Measurements from ENCODE around the gene ZIM2. TPM values are rescaled to one million over a fixed set of nuclear protein-coding genes. Genes with fewer than 3 reads are reported as not detected.
"Not testable (repeated sequence)": the region's sequence is repeated elsewhere in the genome, so short reads cannot be mapped to it uniquely, and the experiment has no call there.

Gene ZIM2
- total and polyA plus RNA-seq, 9 of the 15 experiments (the other 6 are each of a cell fraction or from before 2014, with no cell fraction given) = not detected

DNA sequence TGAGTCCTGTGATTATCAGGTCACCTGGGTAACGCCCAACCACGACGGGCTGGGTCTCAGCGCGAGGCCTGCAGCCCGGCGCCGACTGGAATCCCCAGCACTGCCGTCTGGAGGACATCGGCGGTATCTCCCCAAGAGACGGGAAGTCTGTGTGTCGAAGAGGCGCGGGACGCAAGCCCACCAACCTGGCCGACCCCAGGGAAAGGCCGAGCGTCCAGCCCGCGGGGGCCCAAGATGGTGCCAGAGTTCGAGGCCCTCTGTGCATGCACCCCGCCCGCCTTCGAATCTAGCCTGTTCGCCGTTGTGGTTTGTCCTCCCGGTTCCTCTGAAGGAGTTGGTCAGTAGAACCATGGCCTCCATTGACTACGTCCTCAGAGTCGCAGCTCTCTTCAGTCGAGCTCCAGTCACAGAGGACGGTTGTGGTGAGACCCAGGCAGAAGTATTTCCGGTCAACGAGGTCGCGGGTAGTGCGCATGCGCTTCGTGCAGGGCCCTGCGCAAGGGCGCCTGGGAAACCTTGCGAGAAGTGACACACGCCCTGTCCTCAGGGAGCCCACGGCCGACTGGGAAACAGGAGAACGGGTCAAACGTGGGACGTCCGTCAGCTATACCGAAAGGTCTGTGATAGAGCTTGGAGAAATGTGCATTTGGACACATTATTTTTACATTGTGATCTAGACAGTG lies 24.1 kb upstream of the ZIM2 start:
- Histone ChIP-seq H3K4me3 (no peak overlapping the region), H3K36me3 (ENCODE audit: control insufficient read depth, insufficient read depth, low read length) (no peaks in the 10 kb centered on the region), H3K9me1 (ENCODE audit: control insufficient read depth, insufficient read depth, low read length) (no peaks in the 10 kb centered on the region), H3K79me2 (ENCODE audit: control insufficient read depth, insufficient read depth, low read length) (no peaks in the 10 kb centered on the region), H3K4me2 (ENCODE audit: insufficient read depth, low read length) (no peak overlapping the region), H3K4me1 (replicated peaks in 1 of 2; ENCODE audit: control insufficient read depth in 2 of 2, insufficient read depth in 2 of 2, low read length in 2 of 2) (no peaks in the 10 kb centered on the region), H3K9me3 (replicated peaks; ENCODE audit: control insufficient read depth, insufficient read depth, low read depth, low read length) (0 out of 2 replicates have a peak, but pooled peaks cover 2% of the 10 kb centered on the region), H4K20me1 (replicated peaks; ENCODE audit: control insufficient read depth, insufficient read depth, low read length) (no peaks in the 10 kb centered on the region), H3K27me3 (ENCODE audit: control insufficient read depth in 2 of 2, insufficient read depth in 2 of 2, low read length in 2 of 2) (no peaks in the 10 kb centered on the region), H2AFZ (ENCODE audit: low read depth, low read length) (no peak overlapping the region), H3K9ac (ENCODE audit: insufficient read depth in 1 of 2, low read depth in 2 of 2, low read length in 2 of 2) (no peak overlapping the region), H3K27ac (ENCODE audit: extremely low read depth, low read depth, low read length) (no peak overlapping the region)
- no peak for DNase-seq (ENCODE audit: extremely low read depth in 1 of 4, low spot score in 3 of 4)
- BruUV-seq (replicated peaks) = no TSS peak
- intact Hi-C loops (cut with micrococcal nuclease) = no loop called here
- ChIA-PET POLR2A (interaction anchor here (0.6 kb wide), 1 partner anchor 9 kb away, joined by 3 read pairs; no protein-coding TSS in a partner anchor), CTCF (ENCODE audit: low intra/inter-chr PET ratio) (no interaction called here)
- WGBS (ENCODE audit: insufficient coverage, low coverage, missing lambda C conversion rate) = 12% methylated on average over 45 of the region's 50 CpGs
- in situ Hi-C loops (cut with MboI) = no loop called here
- ATAC-seq = no peak
- FAIRE-seq = no peak
- TF ChIP-seq, protein P1, sequence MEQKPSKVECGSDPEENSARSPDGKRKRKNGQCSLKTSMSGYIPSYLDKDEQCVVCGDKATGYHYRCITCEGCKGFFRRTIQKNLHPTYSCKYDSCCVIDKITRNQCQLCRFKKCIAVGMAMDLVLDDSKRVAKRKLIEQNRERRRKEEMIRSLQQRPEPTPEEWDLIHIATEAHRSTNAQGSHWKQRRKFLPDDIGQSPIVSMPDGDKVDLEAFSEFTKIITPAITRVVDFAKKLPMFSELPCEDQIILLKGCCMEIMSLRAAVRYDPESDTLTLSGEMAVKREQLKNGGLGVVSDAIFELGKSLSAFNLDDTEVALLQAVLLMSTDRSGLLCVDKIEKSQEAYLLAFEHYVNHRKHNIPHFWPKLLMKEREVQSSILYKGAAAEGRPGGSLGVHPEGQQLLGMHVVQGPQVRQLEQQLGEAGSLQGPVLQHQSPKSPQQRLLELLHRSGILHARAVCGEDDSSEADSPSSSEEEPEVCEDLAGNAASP (IDR thresholded peaks at IDR 0.05) = no peak
- peak; percentile 44 to 50; a peak in 1 of 4 replicates for TF ChIP-seq NRF1 (conservative IDR thresholded peaks at IDR 0.05 in 1 of 2, IDR thresholded peaks at IDR 0.05 in 1 of 2)

DNA sequence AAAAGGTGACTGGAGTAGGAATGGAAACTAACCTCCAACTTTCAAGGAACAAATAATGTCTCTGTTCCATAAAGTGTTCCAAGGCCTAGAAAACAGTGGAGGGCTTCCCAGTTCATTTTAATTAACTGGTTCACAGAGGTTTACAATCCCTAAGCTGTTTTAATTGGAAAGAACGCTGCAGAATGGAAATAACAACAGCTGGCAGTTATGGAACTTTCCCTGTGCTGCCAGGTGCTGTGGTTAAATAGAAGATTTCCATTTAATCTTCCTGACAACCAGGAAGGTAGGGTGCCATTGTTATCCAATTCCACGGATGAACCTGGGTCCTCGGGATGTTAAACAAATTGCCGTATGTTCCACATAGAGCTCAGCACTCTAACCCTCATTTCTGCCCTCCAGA lies 22.2 kb upstream of the ZIM2 start:
- no peak overlapping the region for H3K9ac ChIP-seq (ENCODE audit: insufficient read depth in 1 of 2, low read depth in 2 of 2, low read length in 2 of 2)
- ChIA-PET CTCF (ENCODE audit: low intra/inter-chr PET ratio) (no interaction called here), POLR2A (interaction anchor here (0.6 kb wide), 1 partner anchor 18 kb away, joined by 3 read pairs; no protein-coding TSS in a partner anchor)
- no peaks in the 10 kb centered on the region for H3K36me3 ChIP-seq (ENCODE audit: control insufficient read depth, insufficient read depth, low read length)
- no peak overlapping the region for H3K27ac ChIP-seq (ENCODE audit: extremely low read depth, low read depth, low read length)
- DNase-seq (ENCODE audit: extremely low read depth in 1 of 4, low spot score in 3 of 4) (no peak), FAIRE-seq (no peak), ATAC-seq (no peak)
- in situ Hi-C loops (cut with MboI) = no loop called here
- intact Hi-C loops (cut with micrococcal nuclease) = no loop called here
- no TSS peak for BruUV-seq (replicated peaks)
- no peak overlapping the region for H3K4me2 ChIP-seq (ENCODE audit: insufficient read depth, low read length)
- WGBS (ENCODE audit: insufficient coverage, low coverage, missing lambda C conversion rate) = 4% methylated on average over 4 of the region's 4 CpGs
- no peak overlapping the region for H2AFZ ChIP-seq (ENCODE audit: low read depth, low read length)
- no peaks in the 10 kb centered on the region for H3K27me3 ChIP-seq (ENCODE audit: control insufficient read depth in 2 of 2, insufficient read depth in 2 of 2, low read length in 2 of 2)
- no peak for TF ChIP-seq NUFIP1 (IDR thresholded peaks at IDR 0.05; ENCODE audit: partially characterized antibody)
- TF ChIP-seq ZEB2 (IDR thresholded peaks at IDR 0.05) = no peak
- TF ChIP-seq POLR2AphosphoS2 (IDR thresholded peaks at IDR 0.05; ENCODE audit: low read length) = no peak
- no peak for TF ChIP-seq ZNF696 (CRISPR knock-in tag; conservative IDR thresholded peaks at IDR 0.05)
- no peak for TF ChIP-seq MECOM (CRISPR knock-in tag; IDR thresholded peaks at IDR 0.05)
- no peaks in the 10 kb centered on the region for H3K9me1 ChIP-seq (ENCODE audit: control insufficient read depth, insufficient read depth, low read length)
- no peak overlapping the region for H3K4me3 ChIP-seq
- H3K4me1 ChIP-seq (replicated peaks in 1 of 2; ENCODE audit: control insufficient read depth in 2 of 2, insufficient read depth in 2 of 2, low read length in 2 of 2) = no peaks in the 10 kb centered on the region
- H3K79me2 ChIP-seq (ENCODE audit: control insufficient read depth, insufficient read depth, low read length) = no peaks in the 10 kb centered on the region
- 0 out of 2 replicates have a peak, but pooled peaks cover 2% of the 10 kb centered on the region for H3K9me3 ChIP-seq (replicated peaks; ENCODE audit: control insufficient read depth, insufficient read depth, low read depth, low read length)
- H4K20me1 ChIP-seq (replicated peaks; ENCODE audit: control insufficient read depth, insufficient read depth, low read length) = no peaks in the 10 kb centered on the region

DNA sequence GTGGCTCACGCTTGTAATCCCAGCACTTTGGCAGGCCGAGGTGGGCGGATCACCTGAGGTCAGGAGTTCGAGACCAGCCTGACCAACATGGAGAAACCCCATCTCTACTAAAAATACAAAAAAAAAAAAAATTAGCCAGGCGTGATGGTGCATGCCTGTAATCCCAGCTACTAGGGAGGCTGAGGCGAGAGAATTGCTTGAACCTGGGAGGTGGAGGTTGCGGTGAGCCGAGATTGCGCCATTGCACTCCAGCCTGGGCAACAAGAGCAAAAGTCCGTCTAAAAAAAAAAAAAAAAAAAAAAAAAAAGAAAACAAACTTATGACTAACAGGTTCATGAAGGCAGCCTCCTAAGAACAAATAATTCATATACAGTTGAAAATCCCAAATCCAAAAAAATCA lies 19.9 kb upstream of the ZIM2 start:
- H3K4me1 ChIP-seq (replicated peaks in 1 of 2; ENCODE audit: control insufficient read depth in 2 of 2, insufficient read depth in 2 of 2, low read length in 2 of 2); FAIRE-seq; H3K27me3 ChIP-seq (ENCODE audit: control insufficient read depth in 2 of 2, insufficient read depth in 2 of 2, low read length in 2 of 2); H3K4me3 ChIP-seq; H3K9me3 ChIP-seq (replicated peaks; ENCODE audit: control insufficient read depth, insufficient read depth, low read depth, low read length); intact Hi-C loops (cut with micrococcal nuclease); H2AFZ ChIP-seq (ENCODE audit: low read depth, low read length); H3K79me2 ChIP-seq (ENCODE audit: control insufficient read depth, insufficient read depth, low read length); H3K27ac ChIP-seq (ENCODE audit: extremely low read depth, low read depth, low read length); H3K9me1 ChIP-seq (ENCODE audit: control insufficient read depth, insufficient read depth, low read length); H4K20me1 ChIP-seq (replicated peaks; ENCODE audit: control insufficient read depth, insufficient read depth, low read length); H3K36me3 ChIP-seq (ENCODE audit: control insufficient read depth, insufficient read depth, low read length); ATAC-seq; in situ Hi-C loops (cut with MboI); BruUV-seq (replicated peaks); POLR2A ChIA-PET; H3K9ac ChIP-seq (ENCODE audit: insufficient read depth in 1 of 2, low read depth in 2 of 2, low read length in 2 of 2); CTCF ChIA-PET (ENCODE audit: low intra/inter-chr PET ratio); DNase-seq (ENCODE audit: extremely low read depth in 1 of 4, low spot score in 3 of 4); H3K4me2 ChIP-seq (ENCODE audit: insufficient read depth, low read length): not testable (repeated sequence)
- 0% methylated on average over 9 of the region's 10 CpGs for WGBS (ENCODE audit: insufficient coverage, low coverage, missing lambda C conversion rate)
